ENCODE results near the gene ASIC2.

Gene ASIC2

GRCh38 chr17:33218698-33219601 lies 74.1 kb downstream of the ASIC2 start:
- TF ChIP-seq CTCF (IDR thresholded peaks at IDR 0.05; ENCODE audit: borderline replicate concordance, control extremely low read depth, extremely low read depth, insufficient read depth, missing control alignments) = no peak
- in situ Hi-C loops (cut with MboI; ENCODE audit: low sequenced_read_pairs, unreplicated experiment) = no loop called here

GRCh38 chr17:33217891-33218290 lies 75.2 kb downstream of the ASIC2 start:
- in situ Hi-C loops (cut with MboI; ENCODE audit: low sequenced_read_pairs, unreplicated experiment) = no loop called here
- DNase-seq (ENCODE audit: low spot score) = no peak
- TF ChIP-seq CTCF (IDR thresholded peaks at IDR 0.05; ENCODE audit: borderline replicate concordance, control extremely low read depth, extremely low read depth, insufficient read depth, missing control alignments) = no peak

More at GRCh38 chr17:33218698-33219601, 74.1 kb downstream of the ASIC2 start:
- no peak for DNase-seq (ENCODE audit: low spot score)

- TF ChIP-seq CTCF (IDR thresholded peaks at IDR 0.05; ENCODE audit: borderline replicate concordance, control extremely low read depth, extremely low read depth, insufficient read depth, missing control alignments) = no peak
- DNase-seq (ENCODE audit: low spot score) = no peak
- in situ Hi-C loops (cut with MboI; ENCODE audit: low sequenced_read_pairs, unreplicated experiment) = no loop called here
Observed at GRCh38 chr17:33214996-33215395, 78.1 kb downstream of the ASIC2 start.

- TF ChIP-seq CTCF (IDR thresholded peaks at IDR 0.05; ENCODE audit: borderline replicate concordance, control extremely low read depth, extremely low read depth, insufficient read depth, missing control alignments) = no peak
- no peak for DNase-seq (ENCODE audit: low spot score)
- in situ Hi-C loops (cut with MboI; ENCODE audit: low sequenced_read_pairs, unreplicated experiment) = no loop called here
Observed at GRCh38 chr17:33210285-33210684, 82.8 kb downstream of the ASIC2 start.

GRCh38 chr17:33209671-33210070 lies 83.4 kb downstream of the ASIC2 start:
- in situ Hi-C loops (cut with MboI; ENCODE audit: low sequenced_read_pairs, unreplicated experiment) = no loop called here
- no peak for TF ChIP-seq CTCF (IDR thresholded peaks at IDR 0.05; ENCODE audit: borderline replicate concordance, control extremely low read depth, extremely low read depth, insufficient read depth, missing control alignments)
- no peak for DNase-seq (ENCODE audit: low spot score)

- TF ChIP-seq CTCF (IDR thresholded peaks at IDR 0.05; ENCODE audit: borderline replicate concordance, control extremely low read depth, extremely low read depth, insufficient read depth, missing control alignments) = no peak
- no peak for DNase-seq (ENCODE audit: low spot score)
- in situ Hi-C loops (cut with MboI; ENCODE audit: low sequenced_read_pairs, unreplicated experiment) = no loop called here
Observed at GRCh38 chr17:33207231-33207630, 85.9 kb downstream of the ASIC2 start.
